ENCODE data around the gene EDNRB.
"Not testable (repeated sequence)": the region's sequence is repeated elsewhere in the genome, so short reads cannot be mapped to it uniquely, and the experiment has no call there.

EDNRB gene

DNA sequence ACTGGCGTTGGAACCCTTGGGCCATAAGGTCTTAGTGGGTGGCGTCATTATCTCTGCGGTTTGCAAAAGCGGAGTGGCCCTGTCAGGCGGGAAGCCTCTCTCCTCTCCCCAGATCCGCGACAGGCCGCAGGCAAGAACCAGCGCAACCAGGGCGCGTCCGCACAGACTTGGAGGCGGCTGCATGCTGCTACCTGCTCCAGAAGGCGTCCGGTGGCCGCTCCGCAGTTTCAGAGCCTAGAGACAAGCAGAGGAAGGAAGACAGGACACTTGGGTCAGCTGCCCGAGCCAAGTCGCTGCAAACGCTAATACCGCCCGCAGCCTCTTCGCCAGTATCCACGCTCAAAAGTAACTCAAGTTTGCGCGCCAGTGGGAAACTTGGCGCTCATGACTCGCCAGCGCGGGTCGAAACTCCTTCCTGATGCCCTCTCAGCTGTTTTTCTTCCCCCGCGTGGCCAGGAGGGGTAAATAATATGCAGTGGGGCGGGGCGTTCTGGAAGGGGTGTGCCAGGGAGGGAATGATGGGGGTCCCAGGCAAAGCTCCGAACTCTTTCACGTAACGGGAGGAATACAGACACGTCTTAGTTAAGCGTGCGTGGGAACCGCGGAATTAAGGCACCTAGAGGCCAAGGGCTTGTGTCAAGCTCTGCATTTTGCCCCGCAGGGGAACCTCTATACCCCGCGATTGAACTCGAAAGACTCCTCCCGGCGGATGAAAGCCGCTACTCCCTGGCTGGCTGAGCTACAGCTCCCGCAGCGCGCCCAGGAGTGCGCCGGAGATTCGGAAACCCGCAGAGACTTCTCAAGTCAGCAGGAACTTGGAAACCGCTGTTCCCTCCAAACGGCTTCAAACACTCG lies at the start of gene EDNRB:
Gene EDNRB (minus strand): TSS at position 441 of the 855 bp plus-strand sequence. CDS start 258 bp downstream, at position 183.
- TF ChIP-seq, protein P1, sequence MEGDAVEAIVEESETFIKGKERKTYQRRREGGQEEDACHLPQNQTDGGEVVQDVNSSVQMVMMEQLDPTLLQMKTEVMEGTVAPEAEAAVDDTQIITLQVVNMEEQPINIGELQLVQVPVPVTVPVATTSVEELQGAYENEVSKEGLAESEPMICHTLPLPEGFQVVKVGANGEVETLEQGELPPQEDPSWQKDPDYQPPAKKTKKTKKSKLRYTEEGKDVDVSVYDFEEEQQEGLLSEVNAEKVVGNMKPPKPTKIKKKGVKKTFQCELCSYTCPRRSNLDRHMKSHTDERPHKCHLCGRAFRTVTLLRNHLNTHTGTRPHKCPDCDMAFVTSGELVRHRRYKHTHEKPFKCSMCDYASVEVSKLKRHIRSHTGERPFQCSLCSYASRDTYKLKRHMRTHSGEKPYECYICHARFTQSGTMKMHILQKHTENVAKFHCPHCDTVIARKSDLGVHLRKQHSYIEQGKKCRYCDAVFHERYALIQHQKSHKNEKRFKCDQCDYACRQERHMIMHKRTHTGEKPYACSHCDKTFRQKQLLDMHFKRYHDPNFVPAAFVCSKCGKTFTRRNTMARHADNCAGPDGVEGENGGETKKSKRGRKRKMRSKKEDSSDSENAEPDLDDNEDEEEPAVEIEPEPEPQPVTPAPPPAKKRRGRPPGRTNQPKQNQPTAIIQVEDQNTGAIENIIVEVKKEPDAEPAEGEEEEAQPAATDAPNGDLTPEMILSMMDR (IDR thresholded peaks at IDR 0.05): no peak
- peak within 1 kb of the TSS in 1 of 2 donors; percentile 63 for H3K27ac ChIP-seq
- peak within 1 kb of the TSS; percentile 77 for H3K4me3 ChIP-seq
- DNase-seq (ENCODE audit: low spot score): no peak

DNA sequence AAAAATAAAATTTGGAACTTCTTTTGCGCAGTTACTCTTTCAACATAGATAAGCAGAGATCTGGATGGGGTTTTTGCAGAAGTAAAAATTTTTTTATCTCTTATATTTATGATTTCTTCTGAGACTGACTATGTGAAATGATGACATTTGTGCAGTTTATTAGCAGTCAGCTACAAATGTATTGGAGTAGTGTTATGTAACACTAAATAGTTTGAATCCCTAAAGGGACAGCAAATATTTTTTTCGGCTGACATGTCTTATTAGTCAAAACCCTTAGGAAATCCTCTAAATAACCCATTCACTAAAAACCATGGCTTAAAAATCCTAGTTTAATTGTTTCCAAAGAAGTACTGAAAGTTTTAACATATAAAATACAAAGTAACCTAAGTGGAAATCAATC lies 48.0 kb upstream of the EDNRB start:
- TF ChIP-seq, protein P1 (IDR thresholded peaks at IDR 0.05): no peak
- H3K27ac ChIP-seq: no peak overlapping the region
- no peak for DNase-seq (ENCODE audit: low spot score)
- H3K4me3 ChIP-seq: no peak overlapping the region

DNA sequence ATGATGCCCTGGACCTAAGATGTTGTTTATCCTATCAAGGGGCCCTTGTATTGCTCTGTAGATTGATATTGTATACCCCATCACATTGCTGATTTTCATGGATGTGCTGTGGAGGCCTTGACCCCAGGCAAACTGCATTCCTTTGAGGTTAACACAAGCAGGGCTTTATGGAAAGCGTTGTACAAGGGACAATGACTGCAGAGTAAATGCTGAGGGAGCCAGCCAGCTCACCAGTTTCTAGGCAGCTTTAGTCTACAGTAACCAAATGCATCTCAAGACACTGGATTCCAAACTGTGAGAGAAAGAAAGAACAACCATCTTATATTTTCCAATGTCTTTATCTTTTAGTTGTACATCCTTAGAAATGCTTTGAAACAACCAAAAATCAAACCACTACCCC lies 34.1 kb upstream of the EDNRB start:
- no peak for DNase-seq (ENCODE audit: low spot score)
- no peak overlapping the region for H3K27ac ChIP-seq
- TF ChIP-seq, protein P1 (IDR thresholded peaks at IDR 0.05): no peak
- H3K4me3 ChIP-seq: no peak overlapping the region

DNA sequence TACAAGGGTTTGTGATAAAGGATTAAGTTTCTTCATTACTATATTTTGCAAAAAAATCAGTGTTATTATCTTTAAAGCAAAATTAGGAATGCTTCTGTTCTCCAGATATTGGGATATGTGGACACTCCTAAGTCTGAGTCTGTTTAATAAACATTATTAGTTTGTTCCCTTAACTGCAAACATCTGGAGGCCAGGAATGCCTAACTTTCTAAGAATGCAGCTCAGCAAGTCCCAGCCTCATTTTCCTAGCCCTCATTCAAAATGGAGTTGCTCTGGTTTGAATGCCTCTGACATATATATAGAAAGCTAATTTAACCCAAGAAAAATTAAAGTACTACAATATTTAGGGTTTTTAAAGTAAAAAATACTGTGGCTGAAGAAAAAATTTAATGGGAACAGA lies 33.6 kb upstream of the EDNRB start:
- DNase-seq (ENCODE audit: low spot score): no peak
- Histone ChIP-seq H3K27ac (no peak overlapping the region), H3K4me3 (no peak overlapping the region)
- TF ChIP-seq, protein P1 (IDR thresholded peaks at IDR 0.05): no peak

DNA sequence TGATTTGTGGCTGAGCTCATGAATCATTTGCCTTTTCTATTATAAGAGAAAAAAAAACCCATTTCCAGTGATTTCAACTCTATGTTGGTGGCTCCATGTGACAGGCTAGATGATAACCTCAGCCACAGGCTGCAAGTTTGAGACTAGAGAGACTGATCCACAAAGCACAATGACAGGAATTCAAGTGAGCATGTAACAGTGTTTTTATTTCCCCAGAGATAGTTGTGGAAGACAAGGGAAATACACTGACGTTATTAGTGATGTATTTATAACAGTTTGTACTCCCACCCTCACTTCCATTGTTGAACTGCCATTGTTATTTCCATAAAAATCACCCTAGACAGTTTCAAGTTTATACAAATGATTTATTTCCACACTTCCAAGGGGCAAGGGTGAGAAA lies 27.9 kb upstream of the EDNRB start:
- DNase-seq (ENCODE audit: low spot score): no peak
- H3K27ac ChIP-seq: no peak overlapping the region
- TF ChIP-seq, protein P1 (IDR thresholded peaks at IDR 0.05): no peak
- H3K4me3 ChIP-seq: no peak overlapping the region

DNA sequence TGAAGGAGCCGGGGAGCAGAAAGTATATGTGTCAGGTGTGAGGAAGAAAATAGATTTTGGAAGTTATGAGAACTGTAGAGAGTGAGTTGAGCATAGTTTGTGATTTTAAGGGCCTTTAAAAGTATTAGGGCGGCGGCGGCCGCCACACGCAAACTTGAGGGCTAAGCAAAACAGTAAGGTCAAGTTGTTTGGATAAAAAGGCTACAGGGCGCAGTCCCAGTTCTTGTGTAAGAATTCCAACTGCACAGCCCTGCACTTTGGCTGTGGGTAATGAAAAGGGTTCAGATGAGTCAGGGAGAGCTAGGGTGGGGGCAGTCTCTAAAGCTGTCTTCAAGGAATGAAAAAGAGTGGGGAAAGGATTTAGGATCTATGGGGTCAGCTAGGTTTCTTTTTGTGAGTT lies 16.4 kb upstream of the EDNRB start:
- H3K27ac ChIP-seq; DNase-seq (ENCODE audit: low spot score); H3K4me3 ChIP-seq: not testable (repeated sequence)

DNA sequence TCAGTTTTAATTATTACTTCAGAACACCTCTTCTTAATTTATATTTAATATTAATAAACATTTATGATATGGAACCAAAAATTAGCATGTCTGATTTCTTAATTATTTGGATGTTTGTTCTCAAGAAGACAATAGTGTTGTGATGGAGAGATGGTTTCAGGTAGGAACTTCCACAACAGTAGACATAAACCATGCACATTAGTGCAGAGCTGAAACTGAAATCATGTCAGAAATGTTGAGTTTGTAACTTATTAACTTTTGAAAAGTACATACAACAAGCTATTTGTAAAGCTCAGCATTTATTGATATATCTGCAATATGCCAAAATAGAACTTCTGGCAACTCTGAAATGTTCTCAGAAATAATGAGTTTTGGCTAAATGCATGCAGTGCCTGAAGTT lies 11.8 kb upstream of the EDNRB start:
- TF ChIP-seq, protein P1 (IDR thresholded peaks at IDR 0.05): no peak
- Histone ChIP-seq H3K27ac (no peak overlapping the region), H3K4me3 (no peak overlapping the region)
- DNase-seq (ENCODE audit: low spot score): no peak

Measured in coronary artery (tissue), 2 donors.